Measurements from ENCODE around the gene KRTAP3-3.

KRTAP3-3 gene

GRCh38 chr17:40975516-40975915 is 18.4 kb downstream of the KRTAP3-3 start:
- no peaks in the 10 kb centered on the region for H3K9me3 ChIP-seq (replicated peaks; ENCODE audit: insufficient read depth, low read length)

GRCh38 chr17:40974366-40974765 is 19.6 kb downstream of the KRTAP3-3 start:
- no peaks in the 10 kb centered on the region for H4K20me1 ChIP-seq (ENCODE audit: insufficient read depth, low read length)
- no peak overlapping the region for H2AFZ ChIP-seq (ENCODE audit: low read length)
- no peaks in the 10 kb centered on the region for H3K9me2 ChIP-seq (replicated peaks; ENCODE audit: insufficient read depth, low read length)
- no peaks in the 10 kb centered on the region for H3K4me1 ChIP-seq (ENCODE audit: low read length)
- H3K4me3 ChIP-seq (ENCODE audit: low read length) = no peak overlapping the region
- H3K9me3 ChIP-seq (replicated peaks; ENCODE audit: insufficient read depth, low read length) = no peaks in the 10 kb centered on the region
- H3K27me3 ChIP-seq (replicated peaks; ENCODE audit: insufficient read depth, low read length) = no peaks in the 10 kb centered on the region
- TF ChIP-seq EZH2phosphoT487 (IDR thresholded peaks at IDR 0.05; ENCODE audit: low read length) (no peak), CTCF (IDR thresholded peaks at IDR 0.05; ENCODE audit: low read length) (no peak), EZH2 (optimal IDR thresholded peaks at IDR 0.05; ENCODE audit: low read depth, low read length) (no peak)
- no peaks in the 10 kb centered on the region for H3K79me2 ChIP-seq (ENCODE audit: low read length)
- H3F3A ChIP-seq (ENCODE audit: insufficient read depth, low read length) = no peaks in the 10 kb centered on the region
- no peak overlapping the region for H3K4me2 ChIP-seq (ENCODE audit: low read depth, low read length)
- no peak for DNase-seq
- no peaks in the 10 kb centered on the region for H3K36me3 ChIP-seq (replicated peaks; ENCODE audit: insufficient read depth, low read length)
- H3K27ac ChIP-seq (ENCODE audit: low read length) = no peak overlapping the region
- no peak overlapping the region for H3K9ac ChIP-seq (ENCODE audit: low read length)

More at GRCh38 chr17:40975516-40975915, 18.4 kb downstream of the KRTAP3-3 start:
- Histone ChIP-seq H3K4me3 (ENCODE audit: low read length) (no peak overlapping the region), H3K27ac (ENCODE audit: low read length) (no peak overlapping the region), H3K79me2 (ENCODE audit: low read length) (no peaks in the 10 kb centered on the region), H2AFZ (ENCODE audit: low read length) (no peak overlapping the region), H3K9me2 (replicated peaks; ENCODE audit: insufficient read depth, low read length) (no peaks in the 10 kb centered on the region), H3K36me3 (replicated peaks; ENCODE audit: insufficient read depth, low read length) (no peaks in the 10 kb centered on the region), H3K27me3 (replicated peaks; ENCODE audit: insufficient read depth, low read length) (no peaks in the 10 kb centered on the region), H3F3A (ENCODE audit: insufficient read depth, low read length) (no peaks in the 10 kb centered on the region), H4K20me1 (ENCODE audit: insufficient read depth, low read length) (no peaks in the 10 kb centered on the region), H3K4me2 (ENCODE audit: low read depth, low read length) (no peak overlapping the region), H3K4me1 (ENCODE audit: low read length) (no peaks in the 10 kb centered on the region), H3K9ac (ENCODE audit: low read length) (no peak overlapping the region)
- TF ChIP-seq EZH2phosphoT487 (IDR thresholded peaks at IDR 0.05; ENCODE audit: low read length) = no peak
- TF ChIP-seq CTCF (IDR thresholded peaks at IDR 0.05; ENCODE audit: low read length) = no peak
- no peak for TF ChIP-seq EZH2 (optimal IDR thresholded peaks at IDR 0.05; ENCODE audit: low read depth, low read length)
- DNase-seq = no peak

- H3K4me2 ChIP-seq (ENCODE audit: low read depth, low read length) = no peak overlapping the region
- H3F3A ChIP-seq (ENCODE audit: insufficient read depth, low read length) = no peaks in the 10 kb centered on the region
- no peaks in the 10 kb centered on the region for H3K79me2 ChIP-seq (ENCODE audit: low read length)
- H3K36me3 ChIP-seq (replicated peaks; ENCODE audit: insufficient read depth, low read length) = no peaks in the 10 kb centered on the region
- no peaks in the 10 kb centered on the region for H3K27me3 ChIP-seq (replicated peaks; ENCODE audit: insufficient read depth, low read length)
- H2AFZ ChIP-seq (ENCODE audit: low read length) = no peak overlapping the region
- no peaks in the 10 kb centered on the region for H4K20me1 ChIP-seq (ENCODE audit: insufficient read depth, low read length)
- H3K9me2 ChIP-seq (replicated peaks; ENCODE audit: insufficient read depth, low read length) = no peaks in the 10 kb centered on the region
- no peak for DNase-seq
- no peak overlapping the region for H3K9ac ChIP-seq (ENCODE audit: low read length)
- H3K4me3 ChIP-seq (ENCODE audit: low read length) = no peak overlapping the region
- no peak for TF ChIP-seq EZH2phosphoT487 (IDR thresholded peaks at IDR 0.05; ENCODE audit: low read length)
- no peak for TF ChIP-seq CTCF (IDR thresholded peaks at IDR 0.05; ENCODE audit: low read length)
- no peak for TF ChIP-seq EZH2 (optimal IDR thresholded peaks at IDR 0.05; ENCODE audit: low read depth, low read length)
- no peaks in the 10 kb centered on the region for H3K9me3 ChIP-seq (replicated peaks; ENCODE audit: insufficient read depth, low read length)
- H3K27ac ChIP-seq (ENCODE audit: low read length) = no peak overlapping the region
- H3K4me1 ChIP-seq (ENCODE audit: low read length) = no peaks in the 10 kb centered on the region
Observed at GRCh38 chr17:40967582-40967981, 26.4 kb downstream of the KRTAP3-3 start.
